OCI-LY7 (cell line): ENCODE data around the gene POR. TPM values are rescaled to one million over a fixed set of nuclear protein-coding genes. Genes with fewer than 3 reads are reported as not detected.

ENCODE experiments used
- BruUV-seq: library from RNA; stranded (reverse); fragments of 400-500 nt; replicated peaks from 2 replicates; lab custom pipeline; 2021; lab: Mats Ljungman, UMichigan
- CTCF ChIA-PET: fragments of 300-600 bp; sonication (Branson Sonifier 250); formaldehyde crosslinking; loops from one replicate; lab custom pipeline; 2022; ENCODE audit warnings: antibody characterized with exemption; ENCODE audit not compliant: unreplicated experiment; lab: Charles Lee
- POLR2A ChIA-PET: fragments of 300-600 bp; sonication (Branson Sonifier 250); formaldehyde crosslinking; loops from one replicate; lab custom pipeline; 2022; ENCODE audit warnings: antibody characterized with exemption; lab: Charles Lee
- DNase-seq: peaks from one replicate; pipeline ENCODE4 v3.0.0-alpha.2; 2015; ENCODE audit warnings: low spot score
- H2AFZ ChIP-seq: fragments of 200-600 bp; sonication (generic), shearing (Covaris generic); 2 replicates; pipeline ENCODE4 v1.6.1; 2014; ENCODE audit warnings: mild to moderate bottlenecking, antibody characterized with exemption, low read length, moderate library complexity
- H3K27ac ChIP-seq: fragments of 200-600 bp; sonication (generic); 2 replicates; pipeline ENCODE4 v1.5.1; 2014; ENCODE audit warnings: mixed run types, low read depth, mild to moderate bottlenecking, moderate library complexity, low read length, inconsistent platforms; ENCODE audit not compliant: poor library complexity, severe bottlenecking
- H3K36me3 ChIP-seq: fragments of 200-600 bp; sonication (generic); 2 replicates; pipeline ENCODE4 v1.6.1; 2014; ENCODE audit warnings: mild to moderate bottlenecking, antibody characterized with exemption, low read length, moderate library complexity, mixed read lengths; ENCODE audit not compliant: insufficient read depth
- H3K4me1 ChIP-seq: fragments of 200-600 bp; sonication (generic); 2 replicates; pipeline ENCODE4 v1.5.1; 2014; ENCODE audit warnings: mild to moderate bottlenecking, low read length; ENCODE audit not compliant: insufficient read depth, poor library complexity, severe bottlenecking
- H3K4me2 ChIP-seq: fragments of 200-600 bp; sonication (generic); 2 replicates; pipeline ENCODE4 v1.6.1; 2014; ENCODE audit warnings: mild to moderate bottlenecking, low read length
- H3K4me3 ChIP-seq: fragments of 200-600 bp; sonication (generic); 2 replicates; pipeline ENCODE4 v1.5.1; 2014; ENCODE audit warnings: mild to moderate bottlenecking, low read depth, low read length; ENCODE audit not compliant: poor library complexity, severe bottlenecking
- H3K79me2 ChIP-seq: fragments of 200-600 bp; sonication (generic); 2 replicates; pipeline ENCODE4 v1.6.1; 2016; ENCODE audit warnings: low read depth, mild to moderate bottlenecking, low read length, moderate library complexity, mixed read lengths; ENCODE audit not compliant: insufficient read depth
- H3K9me2 ChIP-seq: fragments of 200-600 bp; sonication (generic); 2 replicates; pipeline ENCODE4 v1.6.1; 2016; ENCODE audit warnings: mild to moderate bottlenecking, low read length, mixed read lengths; ENCODE audit not compliant: insufficient read depth
- H3K9me3 ChIP-seq: fragments of 200-600 bp; sonication (generic); 2 replicates; pipeline ENCODE4 v1.6.1; 2014; ENCODE audit warnings: mild to moderate bottlenecking, mixed run types, low read length, mixed read lengths
- H4K20me1 ChIP-seq: fragments of 200-600 bp; sonication (generic); 2 replicates; pipeline ENCODE4 v1.6.1; 2014; ENCODE audit warnings: mild to moderate bottlenecking, antibody characterized with exemption, low read length, moderate library complexity, mixed read lengths; ENCODE audit not compliant: insufficient read depth
- EZH2phosphoT487 ChIP-seq: fragments of 200-600 bp; sonication (generic); IDR thresholded peaks from 2 replicates; pipeline ENCODE4 v1.6.1; 2018; ENCODE audit warnings: low read depth, borderline replicate concordance, mild to moderate bottlenecking, mixed run types, antibody characterized with exemption, low read length, moderate library complexity, mixed read lengths
- intact Hi-C: fragments of 100-400 bp; cut with micrococcal nuclease; formaldehyde crosslinking; loops from one replicate; pipeline ENCODE4 v1.10.0; 2022; ENCODE audit not compliant: unreplicated experiment
- total RNA-seq, 2 experiments: library from RNA; depleted of rRNA in 1 of 2; stranded (reverse); fragments of >200 nt in 1 of 2; shearing (Covaris generic) in 1 of 2; gene quantifications; 2 replicates each; pipeline ENCODE4 v1.2.3, GENCODE V29; 2014 to 2022
- TF ChIP-seq, protein P1 (sequence below): fragments of 200-600 bp; sonication (generic); conservative IDR thresholded peaks from 2 replicates; pipeline ENCODE4 v1.5.1; 2014; ENCODE audit warnings: mild to moderate bottlenecking, antibody characterized with exemption, low read length, moderate library complexity, mixed read lengths

The POR gene
- total RNA-seq, 2 experiments from 2014 or later: 41.5 to 45.2 TPM

DNA sequence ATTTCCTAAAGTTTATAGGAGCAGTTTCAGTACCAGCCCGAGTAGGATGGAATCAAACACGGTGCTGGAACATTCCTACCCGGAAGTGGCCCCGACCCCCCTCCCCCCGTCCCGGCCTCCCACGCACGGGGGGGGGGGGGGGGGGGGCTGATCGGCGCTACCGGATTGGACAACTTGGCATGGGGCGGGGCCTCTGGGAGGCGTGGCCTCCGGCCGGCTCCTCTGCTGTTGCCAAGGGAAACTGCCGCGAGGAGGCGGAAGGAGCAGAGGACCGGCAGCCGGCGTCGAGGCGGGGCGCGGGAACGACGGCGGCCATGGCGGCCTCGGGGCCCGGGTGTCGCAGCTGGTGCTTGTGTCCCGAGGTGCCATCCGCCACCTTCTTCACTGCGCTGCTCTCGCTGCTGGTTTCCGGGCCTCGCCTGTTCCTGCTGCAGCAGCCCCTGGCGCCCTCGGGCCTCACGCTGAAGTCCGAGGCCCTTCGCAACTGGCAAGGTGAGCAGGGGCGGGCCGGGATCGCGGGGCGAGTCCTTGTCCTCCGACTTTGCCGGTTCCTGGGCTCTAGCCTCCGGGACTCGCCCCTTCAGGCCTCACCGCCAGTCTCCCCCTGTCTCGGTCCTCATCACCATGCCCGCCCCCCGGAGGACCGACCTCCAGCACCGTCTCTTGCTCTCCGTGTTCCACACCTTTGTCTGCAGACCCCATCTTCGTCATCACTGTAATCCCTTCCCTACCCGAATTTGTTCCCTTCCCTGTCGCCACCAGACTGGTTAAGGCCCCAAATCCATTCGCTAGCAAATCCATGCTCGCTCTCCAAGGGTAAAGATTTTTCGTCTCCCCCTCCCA, 36.0 kb upstream of the POR start, which contains the start of gene RHBDD2:
TSS of gene RHBDD2 (plus strand) at position 266 of the 843 bp plus-strand sequence. CDS start at position 315, 49 bp downstream.
- Histone ChIP-seq H4K20me1 (no peaks in the 10 kb centered on the region), H3K27ac (peak within 1 kb of the TSS; percentile 43), H3K36me3 (peaks cover 33% of the 10 kb centered on the region), H2AFZ (peak within 1 kb of the TSS; percentile 82), H3K9me3 (no peaks in the 10 kb centered on the region), H3K9me2 (no peaks in the 10 kb centered on the region), H3K4me1 (peaks cover 18% of the 10 kb centered on the region), H3K4me3 (peak within 1 kb of the TSS; percentile 85), H3K79me2 (peaks cover 9% of the 10 kb centered on the region; the same call in 1 of the 2 replicates), H3K4me2 (peak within 1 kb of the TSS; percentile 92)
- intact Hi-C loops: loop anchor here (1.0 kb wide), 1 partner anchor 36 kb away; the partner anchor contains the start of gene POR
- no TSS peak for BruUV-seq
- no peak for TF ChIP-seq EZH2phosphoT487
- TF ChIP-seq, protein P1, sequence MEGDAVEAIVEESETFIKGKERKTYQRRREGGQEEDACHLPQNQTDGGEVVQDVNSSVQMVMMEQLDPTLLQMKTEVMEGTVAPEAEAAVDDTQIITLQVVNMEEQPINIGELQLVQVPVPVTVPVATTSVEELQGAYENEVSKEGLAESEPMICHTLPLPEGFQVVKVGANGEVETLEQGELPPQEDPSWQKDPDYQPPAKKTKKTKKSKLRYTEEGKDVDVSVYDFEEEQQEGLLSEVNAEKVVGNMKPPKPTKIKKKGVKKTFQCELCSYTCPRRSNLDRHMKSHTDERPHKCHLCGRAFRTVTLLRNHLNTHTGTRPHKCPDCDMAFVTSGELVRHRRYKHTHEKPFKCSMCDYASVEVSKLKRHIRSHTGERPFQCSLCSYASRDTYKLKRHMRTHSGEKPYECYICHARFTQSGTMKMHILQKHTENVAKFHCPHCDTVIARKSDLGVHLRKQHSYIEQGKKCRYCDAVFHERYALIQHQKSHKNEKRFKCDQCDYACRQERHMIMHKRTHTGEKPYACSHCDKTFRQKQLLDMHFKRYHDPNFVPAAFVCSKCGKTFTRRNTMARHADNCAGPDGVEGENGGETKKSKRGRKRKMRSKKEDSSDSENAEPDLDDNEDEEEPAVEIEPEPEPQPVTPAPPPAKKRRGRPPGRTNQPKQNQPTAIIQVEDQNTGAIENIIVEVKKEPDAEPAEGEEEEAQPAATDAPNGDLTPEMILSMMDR: no peak
- peak; percentile 97 for DNase-seq
- ChIA-PET POLR2A (interaction anchor here (0.7 to 1.1 kb wide), 3 partner anchors 19 to 35 kb away, joined by 3 to 4 read pairs (median 3); no protein-coding TSS in a partner anchor), CTCF (no interaction called here)

- Histone ChIP-seq H3K9me2 (no peaks in the 10 kb centered on the region), H4K20me1 (no peaks in the 10 kb centered on the region), H3K4me2 (peak overlapping the region; percentile 92), H3K79me2 (peaks cover 9% of the 10 kb centered on the region; the same call in 1 of the 2 replicates), H3K4me1 (peaks cover 18% of the 10 kb centered on the region), H3K4me3 (peak overlapping the region; percentile 85), H3K9me3 (no peaks in the 10 kb centered on the region), H3K27ac (no peak overlapping the region), H3K36me3 (peaks cover 40% of the 10 kb centered on the region), H2AFZ (peak overlapping the region; percentile 73; the same call in 1 of the 2 replicates)
- CTCF ChIA-PET: no interaction called here
- BruUV-seq: no TSS peak
- DNase-seq: peak; percentile 9
- POLR2A ChIA-PET: no interaction called here
- intact Hi-C loops: no loop called here
- TF ChIP-seq EZH2phosphoT487: no peak
Measured at GRCh38 chr7:75879771-75880184, 35.2 kb upstream of the POR start.

- BruUV-seq: TSS peak; percentile 74
- Histone ChIP-seq H3K4me2 (peak overlapping the region; percentile 92), H3K4me1 (peaks cover 18% of the 10 kb centered on the region), H3K79me2 (peaks cover 9% of the 10 kb centered on the region; the same call in 1 of the 2 replicates), H3K36me3 (peaks cover 44% of the 10 kb centered on the region), H4K20me1 (no peaks in the 10 kb centered on the region), H3K9me3 (no peaks in the 10 kb centered on the region), H2AFZ (no peak overlapping the region), H3K4me3 (peak overlapping the region; percentile 85), H3K9me2 (no peaks in the 10 kb centered on the region), H3K27ac (no peak overlapping the region)
- ChIA-PET CTCF (no interaction called here), POLR2A (no interaction called here)
- DNase-seq: no peak
- intact Hi-C loops: no loop called here
- TF ChIP-seq, protein P1: no peak
- TF ChIP-seq EZH2phosphoT487: no peak
Measured at GRCh38 chr7:75880242-75880641, 34.7 kb upstream of the POR start.
